GM12873 (cell line): Measurements from ENCODE around the gene ATP5PF.

ENCODE experiments used
- TF ChIP-seq, protein P1 (sequence below): IDR thresholded peaks from 2 replicates; pipeline ENCODE4 v1.5.1; 2012; ENCODE audit warnings: low read depth, mild to moderate bottlenecking, moderate library complexity, low read length, control low read depth; ENCODE audit not compliant: insufficient read depth; ENCODE audit errors: missing control alignments

The ATP5PF gene, protein sequence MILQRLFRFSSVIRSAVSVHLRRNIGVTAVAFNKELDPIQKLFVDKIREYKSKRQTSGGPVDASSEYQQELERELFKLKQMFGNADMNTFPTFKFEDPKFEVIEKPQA

DNA sequence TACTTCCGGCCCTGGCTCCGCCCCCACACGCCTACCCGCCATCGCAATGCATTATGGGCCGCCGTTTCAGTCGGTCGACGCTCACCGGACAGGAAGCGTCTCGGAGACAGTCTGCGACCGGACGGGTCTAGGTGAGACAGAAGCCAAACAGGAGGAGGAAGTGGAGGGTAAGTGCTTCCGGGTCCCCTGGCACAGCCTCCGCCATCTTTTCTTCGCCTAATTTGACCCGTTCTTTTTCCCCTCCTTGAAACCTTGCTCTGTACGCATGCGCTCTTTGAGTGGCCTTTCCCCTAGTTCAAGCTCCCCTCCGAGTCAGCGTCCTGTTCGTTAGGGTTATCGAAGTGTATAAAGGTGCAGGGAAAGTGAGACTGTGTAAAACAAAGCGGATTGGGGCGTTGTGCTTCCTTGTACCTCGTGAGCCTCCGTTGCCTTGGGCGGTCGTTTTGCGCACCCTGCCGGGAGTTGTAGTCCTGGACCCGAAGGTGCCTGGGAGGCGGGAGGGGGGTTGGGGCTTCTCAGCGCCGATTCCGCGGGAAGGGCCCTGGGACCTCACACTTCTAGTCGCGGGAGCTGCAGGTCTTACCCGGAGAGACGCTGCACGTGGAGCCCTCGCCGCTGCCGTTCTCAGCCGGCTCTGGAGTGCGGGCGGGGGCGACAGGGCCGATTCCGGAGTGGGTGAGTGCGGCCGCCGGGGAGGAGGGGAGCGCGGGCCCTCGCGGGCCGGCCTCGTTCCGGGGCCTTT is at the start of gene ATP5PF, which contains the start of gene GABPA:
Gene ATP5PF (minus strand): TSS at position 1 of the 742 bp plus-strand sequence. CDS start 5,110 bp downstream, outside the sequence.
Gene GABPA (plus strand): TSS at position 69 of the 742 bp plus-strand sequence. CDS start 6,627 bp downstream, outside the sequence.
- TF ChIP-seq, protein P1, sequence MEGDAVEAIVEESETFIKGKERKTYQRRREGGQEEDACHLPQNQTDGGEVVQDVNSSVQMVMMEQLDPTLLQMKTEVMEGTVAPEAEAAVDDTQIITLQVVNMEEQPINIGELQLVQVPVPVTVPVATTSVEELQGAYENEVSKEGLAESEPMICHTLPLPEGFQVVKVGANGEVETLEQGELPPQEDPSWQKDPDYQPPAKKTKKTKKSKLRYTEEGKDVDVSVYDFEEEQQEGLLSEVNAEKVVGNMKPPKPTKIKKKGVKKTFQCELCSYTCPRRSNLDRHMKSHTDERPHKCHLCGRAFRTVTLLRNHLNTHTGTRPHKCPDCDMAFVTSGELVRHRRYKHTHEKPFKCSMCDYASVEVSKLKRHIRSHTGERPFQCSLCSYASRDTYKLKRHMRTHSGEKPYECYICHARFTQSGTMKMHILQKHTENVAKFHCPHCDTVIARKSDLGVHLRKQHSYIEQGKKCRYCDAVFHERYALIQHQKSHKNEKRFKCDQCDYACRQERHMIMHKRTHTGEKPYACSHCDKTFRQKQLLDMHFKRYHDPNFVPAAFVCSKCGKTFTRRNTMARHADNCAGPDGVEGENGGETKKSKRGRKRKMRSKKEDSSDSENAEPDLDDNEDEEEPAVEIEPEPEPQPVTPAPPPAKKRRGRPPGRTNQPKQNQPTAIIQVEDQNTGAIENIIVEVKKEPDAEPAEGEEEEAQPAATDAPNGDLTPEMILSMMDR = no peak

DNA sequence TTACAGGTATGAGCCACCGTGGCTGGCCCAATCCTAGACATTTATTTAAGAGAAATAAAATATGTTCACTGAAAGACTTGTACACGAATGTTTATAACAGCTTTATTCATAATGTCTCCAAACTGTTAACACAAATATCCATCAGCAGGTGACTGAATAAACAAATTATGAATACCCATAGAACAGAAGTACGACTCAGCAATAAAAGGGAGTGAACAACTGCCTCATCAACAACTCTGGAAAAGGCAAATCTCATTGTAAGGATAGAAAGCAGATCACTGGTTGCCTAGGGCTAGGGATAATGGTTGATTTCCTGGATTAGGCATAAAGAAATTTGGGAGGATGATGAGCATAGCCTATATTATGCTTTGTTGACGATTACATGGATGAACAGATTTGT is 41.7 kb upstream of the ATP5PF start:
- TF ChIP-seq, protein P1 = no peak

GRCh38 chr21:25772686-25773085 is 38.0 kb upstream of the ATP5PF start:
- TF ChIP-seq, protein P1 = no peak

DNA sequence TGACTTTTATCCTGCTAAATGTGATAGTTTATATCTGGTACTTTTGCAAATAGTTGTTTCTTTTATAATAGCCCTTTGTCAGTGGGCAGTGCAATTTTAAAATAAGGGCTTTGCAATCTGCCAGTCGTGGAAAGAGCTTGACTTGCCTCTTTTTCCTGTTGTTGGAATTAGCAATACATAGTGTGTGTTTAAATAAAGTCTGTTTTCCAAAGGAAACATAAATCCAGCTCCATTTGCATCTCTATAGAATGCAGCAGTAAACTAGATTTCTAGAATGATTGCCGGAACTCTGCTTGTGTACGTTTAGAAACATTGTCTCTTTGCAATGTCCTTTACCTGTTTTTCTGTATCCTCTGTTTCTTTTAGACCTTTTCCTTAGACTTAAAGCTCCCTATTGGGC is 33.2 kb upstream of the ATP5PF start:
- TF ChIP-seq, protein P1 = no peak

DNA sequence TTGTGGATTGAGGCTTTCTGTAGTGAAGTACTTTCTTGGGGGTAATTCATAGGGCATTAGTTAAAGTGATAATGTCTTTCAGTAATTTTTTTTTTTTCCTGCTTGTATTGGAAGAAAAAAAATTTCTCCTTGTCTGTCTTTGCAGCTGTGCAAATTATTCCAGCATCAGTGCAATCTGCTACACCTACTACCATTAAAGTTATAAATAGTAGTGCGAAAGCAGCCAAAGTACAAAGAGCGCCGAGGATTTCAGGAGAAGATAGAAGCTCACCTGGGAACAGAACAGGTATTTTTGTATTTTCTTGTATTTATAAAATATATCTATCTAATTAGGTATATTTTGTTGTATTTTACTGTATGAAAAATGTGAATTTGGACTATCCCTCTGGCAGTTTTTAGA is 29.4 kb upstream of the ATP5PF start:
- TF ChIP-seq, protein P1 = no peak

DNA sequence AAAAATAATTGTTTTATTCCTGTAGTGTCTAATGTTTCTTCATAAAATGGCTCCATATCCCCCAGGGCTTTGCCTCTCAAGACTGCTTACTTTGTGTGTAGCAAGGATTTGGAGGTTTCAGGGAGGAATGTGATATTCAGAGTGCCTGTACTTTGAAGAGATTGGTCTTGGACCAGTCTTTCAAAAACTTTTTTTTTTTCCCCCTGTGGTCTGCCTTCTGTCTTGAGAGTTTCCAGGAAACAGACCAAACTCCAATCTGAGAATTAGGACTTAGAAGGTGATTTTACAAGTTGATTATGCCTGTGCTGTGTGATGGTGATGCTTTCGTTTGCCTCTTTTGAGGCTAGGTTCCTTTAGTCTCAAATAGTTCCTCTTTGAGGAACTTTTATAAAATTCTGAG is 26.0 kb upstream of the ATP5PF start:
- TF ChIP-seq, protein P1 = no peak

DNA sequence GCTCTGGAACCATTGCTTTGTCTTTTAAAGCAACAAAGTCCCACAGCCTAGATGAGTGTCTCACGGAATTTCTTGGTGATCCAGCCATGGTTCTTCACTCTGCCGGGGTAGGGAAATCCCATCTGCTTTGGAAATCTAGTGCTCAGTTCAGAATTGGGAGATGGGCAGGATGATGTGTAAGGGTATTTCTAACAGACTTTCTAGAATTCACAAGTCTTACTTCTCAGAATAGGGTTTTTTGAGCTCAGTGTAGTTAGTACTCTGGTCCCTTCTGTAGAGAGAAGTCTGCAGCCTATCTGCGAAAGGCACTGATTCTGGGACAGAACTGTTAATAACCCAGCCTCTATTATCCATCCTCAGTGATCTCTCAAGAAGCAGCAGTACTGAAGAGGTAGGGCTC is 25.4 kb upstream of the ATP5PF start:
- TF ChIP-seq, protein P1 = no peak
